8988T (cell line): Measurements from ENCODE around the gene JUND.
A peak's percentile ranks its signal among the peaks of the same experiment; 100 is the strongest.

ENCODE experiments used
- DNase-seq: peaks from one replicate; pipeline ENCODE4 v3.0.0; 2011

Gene JUND

DNA sequence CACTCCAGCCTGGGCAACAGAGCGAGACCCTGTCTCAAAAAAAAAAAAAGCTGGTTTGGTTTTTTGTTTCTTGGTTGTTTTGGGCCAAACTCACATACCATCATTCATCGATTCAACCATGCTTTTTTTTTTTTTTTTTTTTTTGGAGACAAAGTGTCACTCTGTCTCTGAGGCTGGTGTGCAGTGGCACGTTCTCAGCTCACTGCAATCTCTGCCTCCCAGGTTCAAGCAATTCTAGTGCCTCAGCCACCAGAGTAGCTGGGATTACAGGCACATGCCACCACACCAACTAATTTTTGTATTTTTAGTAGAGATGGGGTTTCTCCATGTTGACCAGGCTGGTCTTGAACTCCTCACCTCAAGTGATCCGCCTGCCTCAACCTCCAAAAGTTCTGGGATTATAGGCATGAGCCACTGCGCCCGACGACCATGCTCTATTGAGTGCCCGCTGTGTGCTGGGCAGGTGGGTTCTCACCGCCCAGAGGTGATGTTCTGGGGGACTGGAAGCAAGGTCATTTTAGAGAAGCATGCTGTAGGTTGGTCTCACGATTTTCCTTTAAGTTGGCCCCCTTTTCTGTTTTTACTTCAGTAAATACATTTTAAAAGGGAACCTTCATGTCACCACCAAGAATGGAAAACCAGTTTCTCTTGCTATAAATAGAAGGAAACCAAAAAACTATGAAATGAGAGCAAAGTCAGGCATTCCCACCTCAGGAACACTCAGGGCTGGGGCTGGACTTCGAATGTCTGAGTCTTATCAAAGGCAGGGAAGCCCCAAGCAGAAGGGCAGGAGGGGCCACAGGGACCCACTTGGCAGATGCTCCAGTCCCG lies 8.3 kb upstream of the JUND start:
- no peak for DNase-seq

DNA sequence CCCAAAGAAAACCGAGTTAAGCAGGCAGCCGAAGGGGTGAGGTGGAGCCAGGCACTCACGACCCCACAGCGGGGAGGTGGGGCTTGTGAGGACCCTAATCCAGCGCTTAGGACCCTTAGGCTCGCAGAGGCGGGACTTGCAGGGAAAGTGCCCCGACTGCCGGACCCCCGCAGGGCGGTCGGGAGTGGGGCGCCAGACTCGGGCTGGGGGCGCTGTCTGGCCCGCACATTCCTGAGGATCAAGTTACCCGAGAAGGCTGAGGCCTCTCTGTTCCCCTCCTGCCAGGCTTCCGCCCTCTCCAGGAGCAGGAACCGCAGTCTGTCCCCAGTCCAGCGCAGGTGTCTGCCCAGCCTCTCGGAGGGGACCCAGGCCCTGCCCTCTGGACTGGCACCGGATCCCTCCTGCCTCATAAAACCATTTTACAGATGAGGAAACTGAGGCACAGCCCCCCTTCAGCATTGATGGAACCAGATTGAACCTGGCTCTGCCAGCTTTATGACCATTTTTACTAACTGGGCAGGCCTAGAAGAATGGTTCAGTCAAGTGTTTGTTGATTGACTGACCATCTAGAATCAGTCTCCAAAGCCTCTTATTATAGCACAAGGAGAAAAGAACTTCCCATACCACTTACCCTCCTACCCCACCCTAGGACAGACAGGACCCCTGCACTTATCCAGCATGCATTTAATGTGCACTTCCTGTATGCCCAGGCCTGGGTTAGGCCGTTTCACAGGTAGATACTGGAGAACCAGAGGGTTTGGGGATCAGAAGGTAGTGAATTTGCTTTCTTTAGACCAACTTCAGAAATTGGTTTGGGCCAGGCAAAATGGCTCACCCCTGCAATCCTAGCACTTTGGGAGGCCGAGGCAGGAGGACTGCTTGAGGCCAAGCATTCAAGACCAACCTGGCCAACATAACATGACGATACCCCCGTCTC lies 6.7 kb upstream of the JUND start:
- DNase-seq = no peak

DNA sequence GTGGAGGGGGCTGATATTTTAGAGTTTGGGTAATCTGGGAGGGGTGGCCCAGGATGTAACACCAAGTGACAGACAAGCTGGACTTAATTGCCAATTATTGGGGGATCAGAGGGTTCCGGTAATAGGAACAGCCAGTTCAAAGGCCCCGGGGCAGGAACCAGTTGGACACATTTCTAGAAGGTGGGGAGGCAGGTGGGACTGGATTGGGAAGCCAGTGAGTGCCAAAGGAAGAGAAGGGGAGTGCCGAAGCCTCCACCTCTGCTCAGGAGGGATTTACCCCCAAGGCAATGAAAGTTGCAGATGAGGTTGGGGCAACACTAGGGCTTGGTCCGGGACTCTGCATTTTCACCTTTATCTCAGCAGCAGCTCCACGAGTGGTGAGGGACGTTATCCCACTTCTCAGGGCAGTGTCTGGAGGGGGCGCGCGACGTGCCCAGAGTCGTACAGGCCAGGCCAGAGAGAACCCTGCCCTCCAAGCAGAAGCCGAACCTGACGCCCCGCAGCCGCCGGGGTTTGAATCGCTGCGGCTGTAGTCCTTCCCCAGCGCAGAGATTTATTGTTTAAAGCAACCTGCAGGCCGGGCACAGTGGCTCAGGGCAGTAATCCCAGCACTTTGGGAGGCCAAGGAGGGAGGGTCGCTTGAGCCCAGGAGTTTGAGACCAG lies 5.7 kb upstream of the JUND start:
- DNase-seq = no peak

DNA sequence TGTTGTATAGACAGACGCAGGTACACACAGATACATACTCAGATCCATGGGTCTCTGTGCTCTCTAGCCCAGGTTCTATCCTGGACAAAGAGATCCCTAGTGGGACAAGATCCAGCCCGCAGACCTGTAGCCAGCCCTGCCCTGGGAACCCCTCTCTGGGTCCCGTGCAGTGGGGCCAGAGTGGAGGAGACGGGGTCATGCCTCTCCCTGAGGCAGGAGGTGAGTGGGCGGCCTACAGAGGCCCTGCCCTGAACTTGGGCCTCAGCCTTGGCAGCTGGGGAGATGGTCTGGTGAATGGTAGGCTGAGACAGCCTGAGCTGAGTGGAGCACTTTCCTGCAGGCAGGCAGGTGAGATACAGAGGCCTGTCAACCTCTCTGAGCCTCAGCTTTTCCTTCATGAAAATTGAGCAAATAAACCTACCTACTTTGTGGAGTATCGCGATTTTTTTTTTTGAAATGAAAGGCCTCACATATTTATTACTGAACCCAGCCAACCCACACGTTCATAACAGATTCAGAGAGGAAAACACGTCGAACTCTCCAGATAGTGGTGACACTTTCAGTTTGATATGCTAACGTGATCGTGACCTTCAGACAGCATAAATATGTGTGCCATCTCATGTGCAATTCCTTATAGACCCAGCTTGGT lies 3.4 kb upstream of the JUND start:
- no peak for DNase-seq

DNA sequence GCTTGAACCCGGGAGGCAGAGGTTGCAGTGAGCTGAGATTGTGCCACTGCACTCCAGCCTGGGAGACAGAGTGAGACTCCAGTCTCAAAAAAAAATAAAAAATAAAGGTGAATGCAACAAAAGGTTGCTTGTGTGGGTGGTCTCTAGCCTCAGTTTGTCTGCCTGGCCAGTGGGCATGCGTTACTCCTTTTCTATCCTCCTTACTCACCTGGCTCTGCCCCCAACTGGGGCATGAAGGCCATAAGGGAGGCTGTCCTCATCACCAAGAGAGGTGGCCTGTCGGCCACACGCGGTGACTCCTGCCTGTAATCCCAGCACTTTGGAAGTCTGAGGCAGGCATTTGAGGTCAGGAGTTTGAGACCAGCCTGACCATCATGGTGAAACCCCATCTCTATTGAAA lies 1.9 kb upstream of the JUND start:
- no peak for DNase-seq

DNA sequence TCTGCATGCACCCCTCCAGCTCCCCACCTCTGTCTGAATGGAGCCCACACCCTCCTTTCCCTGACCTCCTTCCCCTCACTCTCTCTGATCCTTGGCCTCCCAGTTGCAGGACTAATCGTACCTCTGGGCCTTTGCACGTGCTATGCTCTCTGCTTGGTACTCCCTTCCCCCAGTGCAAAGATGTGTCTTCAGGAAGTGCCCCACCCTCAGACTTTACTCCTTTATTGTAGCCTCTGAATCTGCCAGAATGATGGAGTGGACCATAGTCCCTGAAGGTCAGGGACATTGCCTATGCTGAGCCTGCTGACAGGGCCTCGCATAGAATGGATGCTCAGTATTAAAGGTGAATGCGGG lies 1.3 kb upstream of the JUND start:
- no peak for DNase-seq

DNA sequence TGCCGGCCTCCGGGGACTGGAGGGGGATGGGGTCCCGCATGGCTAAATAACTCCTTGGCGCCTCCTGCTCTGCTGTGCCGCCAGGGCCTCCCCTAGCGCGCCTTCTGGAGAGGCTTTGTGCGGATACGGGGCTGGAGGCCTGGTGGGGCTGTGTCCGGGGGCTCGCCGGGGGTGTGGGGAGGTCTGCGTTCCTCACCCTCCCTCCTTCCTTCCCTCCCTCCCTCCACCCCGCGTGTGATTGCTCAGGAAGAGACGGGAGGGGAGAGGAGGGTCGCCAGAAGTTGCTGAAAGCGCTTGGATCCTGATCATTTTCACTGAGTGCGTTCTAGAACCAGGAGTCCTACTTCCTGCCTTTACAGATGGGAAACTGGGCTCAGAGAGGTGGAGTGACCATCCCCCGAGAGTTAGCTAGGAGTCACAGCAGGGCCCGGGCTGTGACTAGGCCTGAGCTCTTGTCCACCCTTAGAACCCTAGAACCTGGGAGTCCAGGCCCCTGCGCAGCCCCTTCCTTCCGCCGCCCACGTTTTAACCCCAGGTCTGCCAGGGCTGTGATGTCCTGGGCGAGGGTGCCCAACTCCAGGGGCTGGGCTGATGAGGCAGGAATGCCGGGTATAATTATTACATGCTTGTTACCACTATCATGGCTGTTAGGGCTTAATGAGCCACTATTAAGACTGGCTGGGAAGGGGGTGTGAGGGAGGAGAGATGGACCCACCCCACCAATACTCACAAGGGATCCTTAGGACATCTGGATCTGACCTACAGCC lies 782 bp upstream of the JUND start:
- DNase-seq = no peak

DNA sequence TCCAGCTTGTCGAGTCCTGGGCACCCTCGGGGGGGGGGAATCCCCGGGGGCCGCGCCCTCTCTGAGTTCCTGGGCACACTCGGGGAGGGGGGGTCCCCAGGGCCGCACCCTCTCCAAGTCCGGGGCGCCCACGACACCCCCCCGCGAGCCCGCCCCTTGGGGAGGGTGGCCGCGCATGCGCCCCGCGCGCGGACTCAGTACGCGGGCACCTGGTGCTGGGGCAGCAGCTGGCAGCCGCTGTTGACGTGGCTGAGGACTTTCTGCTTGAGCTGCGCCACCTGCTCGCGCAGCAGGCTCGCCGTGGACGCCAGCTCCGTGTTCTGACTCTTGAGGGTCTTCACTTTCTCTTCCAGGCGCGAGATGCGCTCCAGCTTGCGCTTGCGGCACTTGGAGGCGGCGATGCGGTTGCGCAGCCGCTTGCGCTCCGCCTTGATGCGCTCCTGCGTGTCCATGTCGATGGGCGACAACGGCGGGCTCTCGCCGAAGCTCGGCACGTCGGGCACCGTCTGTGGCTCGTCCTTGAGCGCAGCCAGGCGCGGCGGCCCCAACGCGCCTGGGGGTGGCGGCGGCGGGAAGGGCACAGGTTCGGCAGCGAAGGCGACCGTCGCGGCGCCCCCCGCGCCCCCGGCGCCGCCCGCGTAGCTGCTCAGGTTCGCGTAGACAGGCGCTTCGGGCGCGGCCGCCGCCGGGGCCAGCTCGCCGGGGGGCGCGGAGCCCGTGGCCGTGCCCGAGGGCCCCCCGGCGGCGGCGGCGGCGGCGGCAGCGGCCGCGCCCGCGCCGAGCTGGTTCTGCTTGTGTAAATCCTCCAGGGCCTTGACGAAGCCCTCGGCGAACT lies 958 bp downstream of the JUND start:
- DNase-seq = peak; percentile 95

DNA sequence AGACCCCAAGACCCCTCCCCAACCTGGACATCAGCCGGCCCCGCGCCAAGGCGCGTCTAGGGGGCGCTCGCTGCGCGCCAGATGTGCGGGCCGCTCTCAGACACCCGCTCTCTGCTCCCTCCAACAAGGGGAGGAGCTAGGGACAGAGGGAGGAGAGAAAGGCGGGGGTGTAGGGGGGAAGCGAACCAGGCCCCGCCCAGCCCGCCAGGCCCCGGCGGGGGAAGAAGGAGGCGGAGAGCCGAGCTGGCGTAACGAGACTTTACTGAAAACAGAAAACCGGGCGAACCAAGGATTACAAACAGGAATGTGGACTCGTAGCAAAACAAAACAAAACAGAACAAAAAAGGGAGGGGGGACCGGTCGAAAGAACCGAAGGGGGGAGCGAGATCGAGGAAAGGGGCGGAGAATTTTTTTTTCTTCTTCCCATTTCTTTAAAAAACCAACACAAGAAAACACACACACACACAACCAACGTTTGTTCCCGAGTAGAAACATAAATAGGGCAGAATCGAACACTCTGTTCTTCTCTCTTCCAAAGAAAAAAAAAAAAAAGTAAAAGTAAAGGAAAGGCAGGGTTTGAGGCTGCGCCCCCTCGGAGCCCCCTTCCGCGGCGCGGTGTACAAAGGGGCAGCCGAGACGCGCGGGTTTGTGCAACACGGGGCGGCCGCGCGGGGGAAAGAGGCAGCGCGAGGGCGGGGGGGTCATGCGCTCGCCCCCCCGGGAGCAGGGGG lies 1.7 kb downstream of the JUND start:
- peak; percentile 97 for DNase-seq

DNA sequence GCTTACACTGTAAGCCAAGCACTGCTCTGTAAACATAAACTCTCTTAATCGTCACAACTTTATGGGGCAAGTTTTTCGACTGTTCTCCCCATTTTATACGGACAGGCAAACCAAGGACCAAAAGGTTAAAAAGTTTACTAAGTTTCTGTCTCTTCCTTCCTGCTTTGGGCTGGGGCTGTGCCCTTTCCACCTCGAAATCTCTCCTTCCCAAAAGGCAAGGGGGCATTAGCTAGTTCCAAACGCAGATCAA lies 2.2 kb downstream of the JUND start:
- DNase-seq = no peak

DNA sequence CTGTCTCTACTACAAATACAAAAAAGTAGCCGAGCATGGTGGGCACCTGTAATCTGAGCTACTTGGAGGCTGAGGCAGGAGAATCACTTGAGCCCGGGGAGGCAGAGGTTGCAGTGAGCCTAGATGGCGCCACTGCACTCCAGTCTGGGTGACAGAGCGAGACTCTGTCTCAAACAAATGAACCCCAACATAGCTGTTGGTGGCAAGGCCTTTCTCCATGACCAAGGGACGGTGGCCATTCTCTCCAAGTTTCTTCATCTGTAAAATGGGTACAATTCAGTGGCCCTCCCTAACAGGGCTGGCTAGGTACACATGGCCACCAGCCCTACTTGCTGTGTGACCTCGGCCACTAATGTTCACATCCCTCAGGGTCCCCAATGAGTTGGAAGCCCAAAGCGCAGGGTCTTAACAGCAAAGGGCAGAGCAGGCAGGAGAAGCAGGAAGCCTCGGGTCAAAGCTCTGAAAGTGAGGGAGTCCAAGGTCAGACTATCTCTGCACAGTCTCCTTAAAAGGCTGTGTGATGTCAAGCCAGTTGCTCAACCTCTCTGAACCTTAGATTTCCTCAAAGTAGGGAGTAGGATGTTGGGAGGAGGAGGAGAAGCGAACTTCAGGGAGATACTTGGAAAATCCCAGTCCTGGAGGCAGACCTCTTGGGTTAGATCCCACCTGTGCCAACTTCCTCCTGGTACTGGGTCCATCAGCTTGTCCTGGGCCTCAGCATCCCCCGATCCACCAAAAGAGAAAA lies 2.7 kb downstream of the JUND start:
- no peak for DNase-seq

DNA sequence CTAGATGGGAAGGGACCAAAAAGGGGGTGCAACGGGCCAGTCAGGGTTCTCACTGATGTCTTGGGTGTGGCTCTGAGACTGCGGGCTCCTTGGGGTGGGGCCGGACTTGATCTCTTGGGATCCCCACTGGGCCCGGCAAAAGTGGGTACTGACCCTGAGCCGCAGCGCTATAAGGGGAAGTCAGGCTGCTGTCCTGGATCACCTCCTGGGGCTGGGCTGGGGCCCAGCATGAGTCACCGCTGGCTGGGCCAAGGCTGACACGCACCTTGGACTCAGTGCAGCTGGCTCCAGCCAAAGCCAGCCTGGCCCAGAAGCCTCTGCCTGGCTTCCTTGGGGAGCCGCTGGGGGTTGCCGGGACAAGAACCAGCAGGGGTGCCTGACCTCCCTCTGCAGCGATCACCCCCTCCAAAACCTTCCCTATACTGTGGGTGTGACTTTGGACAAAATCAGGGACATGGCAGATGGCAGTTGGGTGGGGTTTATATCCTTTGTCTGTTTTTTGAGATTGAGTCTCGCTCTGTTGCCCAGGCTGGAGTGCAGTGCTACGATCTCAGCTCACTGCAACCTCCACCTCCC lies 6.6 kb downstream of the JUND start:
- DNase-seq = peak; percentile 85

DNA sequence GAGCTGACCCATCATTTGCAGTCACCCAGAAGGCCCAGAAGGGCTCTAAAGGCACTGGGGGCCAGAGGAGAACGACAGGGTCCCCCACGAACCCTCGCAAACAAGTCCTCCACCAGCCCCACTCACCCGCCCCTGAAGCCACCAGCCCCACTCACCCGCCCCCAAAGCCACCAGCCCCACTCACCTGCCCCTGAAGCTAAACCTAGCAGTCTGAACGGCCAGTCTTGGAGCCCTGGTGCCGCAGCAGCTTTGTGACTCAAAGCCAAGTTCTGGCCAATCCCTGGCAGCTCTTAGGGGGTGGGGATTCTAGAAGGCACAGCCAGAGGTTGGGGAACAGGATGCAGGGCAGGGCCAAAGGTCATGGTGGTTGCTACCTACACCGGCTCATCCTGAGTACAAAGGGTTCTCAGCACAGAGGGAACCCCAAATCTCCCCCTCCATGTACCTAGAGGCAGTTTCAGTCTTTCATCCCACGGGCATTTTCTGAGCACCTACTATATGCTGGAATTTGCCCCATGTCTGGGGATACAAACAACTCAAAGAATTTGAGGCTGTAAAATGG lies 7.1 kb downstream of the JUND start, which contains the start of gene IQCN:
Gene IQCN (minus strand): TSS at position 234 of the 562 bp plus-strand sequence. CDS start 4,974 bp downstream, outside the sequence.
- no peak for DNase-seq

DNA sequence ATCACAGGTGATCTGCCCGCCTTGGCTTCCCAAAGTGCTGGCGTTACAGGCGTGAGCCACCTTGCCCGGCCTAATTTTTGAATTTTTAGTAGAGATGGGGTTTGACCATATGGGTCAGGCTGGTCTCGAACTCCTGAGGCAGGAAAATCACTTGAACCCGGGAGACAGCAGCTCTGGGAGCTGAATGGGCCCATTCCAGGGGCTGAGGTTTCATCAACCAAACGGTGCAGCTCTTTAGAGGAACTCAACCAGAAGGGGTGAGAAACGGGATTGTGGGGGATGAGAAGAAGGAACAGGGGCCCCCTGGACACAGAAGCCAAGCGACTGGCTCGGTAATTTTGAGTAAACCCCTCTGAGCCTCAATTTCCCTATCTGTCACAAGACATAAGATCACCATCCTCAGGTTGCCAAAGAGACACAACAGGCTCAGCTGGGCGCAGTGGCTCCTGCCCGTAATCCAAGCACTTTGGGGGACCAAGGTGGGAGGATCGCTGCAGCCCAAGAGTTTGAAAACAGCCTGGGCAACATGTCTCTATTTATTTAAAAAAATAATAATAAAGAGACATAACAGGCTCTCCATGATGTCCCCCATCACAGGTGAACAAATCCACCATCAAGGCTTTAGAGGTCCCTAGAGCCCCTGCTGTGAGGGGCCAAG lies 7.7 kb downstream of the JUND start:
- DNase-seq = no peak

DNA sequence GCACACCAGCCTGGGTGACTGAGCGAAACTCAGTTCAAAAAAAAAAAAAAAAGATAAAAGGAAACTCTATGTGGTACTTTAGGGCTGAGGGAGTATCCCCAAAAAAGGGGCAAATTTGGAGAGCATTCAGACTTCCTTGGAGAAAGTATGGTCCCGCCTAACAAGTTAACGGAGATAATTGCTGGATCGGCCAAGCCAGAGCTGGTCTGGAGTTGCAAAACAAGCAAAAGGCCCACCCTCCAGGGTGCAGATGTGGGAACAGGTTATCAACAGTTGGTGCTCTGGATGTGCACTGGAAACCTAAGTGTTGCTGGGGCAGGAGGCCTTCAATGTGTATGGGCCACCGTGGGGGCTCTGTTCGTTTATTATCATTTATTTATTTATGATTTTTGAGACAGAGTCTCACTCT lies 10.0 kb downstream of the JUND start:
- no peak for DNase-seq

DNA sequence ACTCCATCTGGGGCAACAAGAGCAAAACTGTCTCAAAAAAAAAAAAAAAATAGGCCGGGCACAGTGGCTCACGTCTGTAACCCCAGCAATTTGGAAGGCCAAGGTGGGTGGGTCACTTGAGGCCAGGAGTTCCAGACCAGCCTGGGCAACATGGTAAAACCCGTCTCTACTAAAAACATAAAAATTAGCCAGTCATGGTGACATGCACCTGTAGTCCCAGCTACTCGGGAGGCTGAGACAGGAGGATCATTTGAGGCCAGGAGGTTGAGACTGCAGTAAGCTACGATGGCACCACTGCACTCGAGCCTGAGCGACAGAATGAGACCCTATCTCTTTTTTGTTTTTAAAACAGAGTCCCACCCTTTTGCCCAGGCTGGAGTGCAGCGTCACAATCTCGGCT lies 11.1 kb downstream of the JUND start:
- DNase-seq = no peak

DNA sequence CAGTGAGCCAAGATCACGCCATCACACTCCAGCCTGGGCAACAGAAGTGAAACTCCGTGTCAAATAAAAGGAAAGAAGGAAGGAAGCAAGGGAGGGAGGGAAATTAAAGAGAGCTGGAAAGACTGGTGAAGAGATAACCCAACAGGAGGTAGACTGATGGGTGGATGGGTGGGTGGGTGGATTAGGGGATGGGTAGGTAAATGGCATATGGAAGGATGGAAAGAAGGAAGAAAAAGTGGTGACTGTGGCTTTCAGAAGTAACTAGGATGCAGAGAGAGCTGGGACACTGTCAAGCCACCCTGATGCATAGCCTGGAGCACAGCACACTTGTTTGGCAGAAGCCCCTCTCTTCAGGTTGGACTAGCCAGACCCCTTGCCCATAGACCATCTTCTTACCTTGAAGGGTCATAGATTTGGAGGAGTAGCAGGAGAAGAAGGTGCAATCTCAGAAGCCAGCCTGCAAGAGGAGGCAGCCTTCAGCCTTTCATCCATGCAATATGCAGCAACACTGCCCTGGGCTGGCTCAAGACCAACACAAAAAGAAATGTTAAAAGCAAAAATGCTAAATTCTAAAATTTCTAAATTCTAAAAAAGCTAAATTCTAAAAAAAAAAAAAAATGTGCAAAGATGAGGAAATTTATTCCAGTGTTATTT lies 12.2 kb downstream of the JUND start:
- no peak for DNase-seq
